Mucosa of rectum (tissue), 2 donors: ENCODE measurements around the gene EEF2KMT.
A peak's percentile ranks its signal among the peaks of the same experiment; 100 is the strongest.
"Not testable (repeated sequence)": the region's sequence is repeated elsewhere in the genome, so short reads cannot be mapped to it uniquely, and the experiment has no call there.

Source experiments
- H3K27ac ChIP-seq, 2 donors: one replicate each; pipeline ENCODE4 v1.7.0; 2013; ENCODE audit warnings: inconsistent platforms in 2 of 2, low read depth in 2 of 2, low read length in 2 of 2
- H3K27me3 ChIP-seq, 2 donors: one replicate each; pipeline ENCODE4 v1.7.0; 2013; ENCODE audit warnings: low read length in 2 of 2; ENCODE audit not compliant: control insufficient read depth in 2 of 2, insufficient read depth in 2 of 2
- H3K36me3 ChIP-seq, 2 donors: one replicate each; pipeline ENCODE4 v1.7.0; 2013; ENCODE audit warnings: low read length in 2 of 2; ENCODE audit not compliant: control insufficient read depth in 2 of 2, insufficient read depth in 2 of 2
- H3K4me1 ChIP-seq, 2 donors: one replicate each; pipeline ENCODE4 v1.7.0; 2013; ENCODE audit warnings: low read length in 2 of 2, mild to moderate bottlenecking in 1 of 2; ENCODE audit not compliant: control insufficient read depth in 2 of 2, insufficient read depth in 2 of 2
- H3K4me3 ChIP-seq, 2 donors: one replicate each; pipeline ENCODE4 v1.7.0; 2013; ENCODE audit warnings: low read length in 2 of 2
- H3K9ac ChIP-seq, 2 donors: one replicate each; pipeline ENCODE4 v1.7.0; 2013; ENCODE audit warnings: low read length in 2 of 2, low read depth in 1 of 2, mild to moderate bottlenecking in 1 of 2
- H3K9me3 ChIP-seq, 2 donors: one replicate each; pipeline ENCODE4 v1.7.0; 2013; ENCODE audit warnings: low read length in 2 of 2; ENCODE audit not compliant: control insufficient read depth in 2 of 2
- donor health status: healthy.
- donor health status: Normal muscosa, but diverticular disease.

The EEF2KMT gene, protein sequence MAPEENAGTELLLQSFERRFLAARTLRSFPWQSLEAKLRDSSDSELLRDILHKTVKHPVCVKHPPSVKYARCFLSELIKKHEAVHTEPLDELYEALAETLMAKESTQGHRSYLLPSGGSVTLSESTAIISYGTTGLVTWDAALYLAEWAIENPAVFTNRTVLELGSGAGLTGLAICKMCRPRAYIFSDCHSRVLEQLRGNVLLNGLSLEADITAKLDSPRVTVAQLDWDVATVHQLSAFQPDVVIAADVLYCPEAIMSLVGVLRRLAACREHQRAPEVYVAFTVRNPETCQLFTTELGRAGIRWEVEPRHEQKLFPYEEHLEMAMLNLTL

GRCh38 chr16:5097470-5098220 is at the start of gene EEF2KMT:
EEF2KMT (minus strand) TSS chr16:5097795; CDS start chr16:5097739, 56 bp downstream.
- not testable (repeated sequence) for H3K4me1 ChIP-seq, H3K27me3 ChIP-seq, H3K36me3 ChIP-seq, H3K9me3 ChIP-seq
- Histone ChIP-seq H3K9ac (peak within 1 kb of the TSS; percentile 52 to 73), H3K27ac (peak within 1 kb of the TSS; percentile 74 to 79), H3K4me3 (peak within 1 kb of the TSS; percentile 73 to 74)

- not testable (repeated sequence) for H3K4me3 ChIP-seq, H3K9ac ChIP-seq, H3K27ac ChIP-seq, H3K36me3 ChIP-seq, H3K4me1 ChIP-seq, H3K27me3 ChIP-seq, H3K9me3 ChIP-seq
These were observed 47.0 kb upstream of the EEF2KMT start for GRCh38 chr16:5144621-5144956.

DNA sequence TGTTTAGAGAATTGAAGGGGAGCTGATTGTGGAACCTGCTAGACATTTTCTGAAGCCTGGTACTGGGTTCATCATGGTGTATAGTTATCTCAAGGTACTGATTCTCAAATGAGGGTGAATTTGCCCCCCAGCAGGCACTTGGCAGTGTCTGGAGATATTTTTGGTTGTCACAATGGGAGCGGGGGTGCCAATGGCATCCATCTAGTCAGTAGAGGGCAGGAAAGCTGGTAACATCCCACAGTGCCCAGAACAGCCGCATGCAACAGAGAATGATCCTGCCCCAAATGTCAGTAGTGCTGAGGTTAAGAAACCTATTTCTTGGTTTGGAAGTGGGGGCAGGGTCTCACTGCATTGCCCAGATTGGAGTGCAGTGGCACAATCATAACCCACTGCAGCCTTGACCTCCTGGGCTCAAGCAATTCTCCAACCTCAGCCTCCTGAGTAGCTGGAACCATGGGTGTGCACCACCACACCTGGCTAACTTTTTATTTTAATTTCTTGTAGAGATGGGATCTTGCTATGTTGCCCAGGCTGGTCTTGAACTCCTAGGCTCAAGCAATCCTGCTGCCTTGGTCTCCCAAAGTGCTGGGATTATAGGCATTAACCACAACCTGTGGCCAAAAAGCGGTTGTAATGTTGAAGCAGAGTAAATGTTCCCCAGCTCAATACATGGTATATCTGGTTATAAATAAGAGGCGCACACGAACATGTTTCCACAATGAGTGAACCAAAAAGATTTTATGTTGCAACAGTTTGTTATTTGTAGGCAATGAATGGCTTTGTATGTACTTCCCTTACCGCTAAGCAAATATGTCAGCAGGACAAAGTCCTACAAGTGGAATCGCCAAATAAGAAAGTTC is 46.4 kb upstream of the EEF2KMT start:
- Histone ChIP-seq H3K27me3 (no peaks in the 10 kb centered on the region), H3K9ac (no peak overlapping the region), H3K9me3 (no peaks in the 10 kb centered on the region), H3K27ac (no peak overlapping the region), H3K36me3 (no peaks in the 10 kb centered on the region), H3K4me3 (no peak overlapping the region), H3K4me1 (no peaks in the 10 kb centered on the region)

DNA sequence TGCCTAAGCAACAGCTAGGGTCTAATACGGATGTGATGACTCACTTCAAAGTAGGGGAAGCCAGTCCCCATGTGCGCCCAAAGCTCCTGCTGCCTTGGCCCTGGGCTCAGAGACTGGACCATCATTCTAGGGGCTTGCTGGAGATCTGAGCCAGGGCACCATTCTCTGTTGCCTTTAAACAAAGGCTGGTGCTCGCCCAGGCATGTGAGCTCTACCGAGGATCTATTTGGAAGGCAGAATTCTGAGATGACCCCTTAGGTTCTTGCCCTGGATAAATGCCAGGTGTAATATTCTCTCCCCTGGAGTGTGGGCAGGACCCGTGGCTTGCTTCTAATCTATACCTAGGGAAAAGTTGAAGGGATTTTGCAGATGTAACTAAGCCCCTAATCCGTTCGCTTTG is 42.6 kb upstream of the EEF2KMT start:
- not testable (repeated sequence) for H3K4me1 ChIP-seq, H3K27ac ChIP-seq, H3K9ac ChIP-seq, H3K9me3 ChIP-seq, H3K4me3 ChIP-seq, H3K27me3 ChIP-seq, H3K36me3 ChIP-seq

DNA sequence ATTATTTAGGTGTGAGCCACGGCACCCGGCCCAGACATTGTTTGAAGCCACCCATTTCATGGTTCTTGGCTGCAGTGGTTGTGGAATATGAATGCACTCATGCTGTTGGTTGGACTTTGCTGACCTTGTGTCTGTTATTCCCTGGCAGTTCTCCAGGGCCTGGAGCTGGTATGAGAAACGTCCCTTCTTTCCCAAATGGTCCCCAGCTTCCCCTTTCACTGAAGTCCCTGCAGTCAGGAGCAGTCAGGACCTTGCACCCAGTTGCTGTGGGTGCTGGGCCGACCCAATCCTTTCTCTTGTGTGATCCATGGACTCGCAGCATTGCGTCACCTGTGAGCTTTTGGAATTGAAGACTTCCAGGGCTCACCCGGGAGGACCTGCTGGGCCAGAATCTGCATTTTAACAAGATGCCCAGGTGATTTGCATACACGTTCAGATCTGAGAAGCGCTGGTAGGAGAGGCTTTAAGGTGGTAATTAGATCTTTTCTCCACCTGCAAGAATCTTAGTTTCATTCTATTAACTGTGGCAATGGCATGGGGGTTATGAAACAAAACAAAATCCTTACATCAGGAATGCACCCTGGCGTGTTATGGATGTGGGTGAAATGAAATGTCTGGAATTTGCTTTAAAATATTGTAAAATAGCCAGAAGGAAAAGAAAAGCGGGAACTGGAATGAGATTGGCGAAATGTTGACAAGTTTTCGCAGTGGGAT is 37.3 kb upstream of the EEF2KMT start:
- not testable (repeated sequence) for H3K4me3 ChIP-seq, H3K4me1 ChIP-seq

GRCh38 chr16:5132915-5133600 is 35.5 kb upstream of the EEF2KMT start:
- H3K9ac ChIP-seq, H3K27me3 ChIP-seq, H3K4me1 ChIP-seq, H3K27ac ChIP-seq, H3K9me3 ChIP-seq, H3K4me3 ChIP-seq, H3K36me3 ChIP-seq: not testable (repeated sequence)

More for the DNA sequence above, 37.3 kb upstream of the EEF2KMT start:
- not testable (repeated sequence) for H3K9me3 ChIP-seq, H3K9ac ChIP-seq, H3K27ac ChIP-seq, H3K36me3 ChIP-seq, H3K27me3 ChIP-seq

DNA sequence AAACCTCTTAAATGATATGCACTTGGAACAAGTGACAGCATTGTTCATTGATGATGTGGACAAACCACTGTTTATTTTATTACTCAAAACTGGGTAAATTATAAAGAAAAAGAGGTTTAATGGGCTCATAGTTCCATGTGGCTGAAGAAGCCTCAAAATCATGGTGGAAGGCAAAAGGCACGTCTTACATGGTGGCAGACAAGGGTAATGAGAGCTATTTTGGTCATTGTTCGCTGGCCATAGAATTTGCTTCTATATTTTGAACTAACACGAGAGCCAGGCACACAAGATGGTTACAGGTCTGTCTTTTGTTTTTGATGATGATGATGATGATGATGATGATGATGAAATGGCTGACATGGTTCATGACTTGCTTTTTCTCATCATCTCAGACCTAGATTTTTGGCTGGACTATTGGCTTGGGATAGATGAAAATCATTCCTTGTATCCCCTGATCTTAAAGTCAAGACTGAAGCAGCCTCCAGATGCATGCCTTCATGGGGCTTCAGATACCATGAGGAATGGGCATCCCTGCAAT is 33.9 kb upstream of the EEF2KMT start:
- H3K4me3 ChIP-seq, H3K27ac ChIP-seq, H3K36me3 ChIP-seq, H3K4me1 ChIP-seq, H3K9me3 ChIP-seq, H3K27me3 ChIP-seq, H3K9ac ChIP-seq: not testable (repeated sequence)

GRCh38 chr16:5117300-5118087 is 19.9 kb upstream of the EEF2KMT start:
- not testable (repeated sequence) for H3K9me3 ChIP-seq, H3K27me3 ChIP-seq, H3K36me3 ChIP-seq, H3K27ac ChIP-seq, H3K9ac ChIP-seq, H3K4me3 ChIP-seq, H3K4me1 ChIP-seq

- not testable (repeated sequence) for H3K4me1 ChIP-seq, H3K4me3 ChIP-seq, H3K27ac ChIP-seq, H3K36me3 ChIP-seq, H3K27me3 ChIP-seq, H3K9ac ChIP-seq, H3K9me3 ChIP-seq
These were observed 19.2 kb upstream of the EEF2KMT start for GRCh38 chr16:5116780-5117295.
